ENCODE data around the gene SEMA3F.

SEMA3F gene

DNA sequence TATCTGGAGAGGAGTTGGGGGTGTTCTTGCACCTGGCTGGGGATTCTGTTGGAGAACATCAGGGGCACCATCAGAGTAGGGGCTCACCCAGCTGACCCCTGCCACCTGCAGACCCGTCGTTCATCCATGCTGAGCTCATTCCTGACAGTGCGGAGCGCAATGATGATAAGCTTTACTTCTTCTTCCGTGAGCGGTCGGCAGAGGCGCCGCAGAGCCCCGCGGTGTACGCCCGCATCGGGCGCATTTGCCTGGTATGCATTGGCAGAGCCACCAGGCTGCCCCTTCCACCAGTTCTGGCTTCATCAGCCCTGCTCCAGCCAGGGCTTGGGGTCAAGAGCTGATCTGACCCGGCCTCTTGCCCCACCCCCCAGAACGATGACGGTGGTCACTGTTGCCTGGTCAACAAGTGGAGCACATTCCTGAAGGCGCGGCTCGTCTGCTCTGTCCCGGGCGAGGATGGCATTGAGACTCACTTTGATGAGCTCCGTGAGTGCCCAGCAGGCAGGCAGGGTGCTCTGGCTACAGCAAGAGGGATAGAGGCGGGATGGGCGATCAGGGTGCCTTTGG, 27.5 kb downstream of the SEMA3F start:
- TF ChIP-seq, protein P1, sequence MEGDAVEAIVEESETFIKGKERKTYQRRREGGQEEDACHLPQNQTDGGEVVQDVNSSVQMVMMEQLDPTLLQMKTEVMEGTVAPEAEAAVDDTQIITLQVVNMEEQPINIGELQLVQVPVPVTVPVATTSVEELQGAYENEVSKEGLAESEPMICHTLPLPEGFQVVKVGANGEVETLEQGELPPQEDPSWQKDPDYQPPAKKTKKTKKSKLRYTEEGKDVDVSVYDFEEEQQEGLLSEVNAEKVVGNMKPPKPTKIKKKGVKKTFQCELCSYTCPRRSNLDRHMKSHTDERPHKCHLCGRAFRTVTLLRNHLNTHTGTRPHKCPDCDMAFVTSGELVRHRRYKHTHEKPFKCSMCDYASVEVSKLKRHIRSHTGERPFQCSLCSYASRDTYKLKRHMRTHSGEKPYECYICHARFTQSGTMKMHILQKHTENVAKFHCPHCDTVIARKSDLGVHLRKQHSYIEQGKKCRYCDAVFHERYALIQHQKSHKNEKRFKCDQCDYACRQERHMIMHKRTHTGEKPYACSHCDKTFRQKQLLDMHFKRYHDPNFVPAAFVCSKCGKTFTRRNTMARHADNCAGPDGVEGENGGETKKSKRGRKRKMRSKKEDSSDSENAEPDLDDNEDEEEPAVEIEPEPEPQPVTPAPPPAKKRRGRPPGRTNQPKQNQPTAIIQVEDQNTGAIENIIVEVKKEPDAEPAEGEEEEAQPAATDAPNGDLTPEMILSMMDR (IDR thresholded peaks at IDR 0.05): no peak
- H3K4me3 ChIP-seq (ENCODE audit: low read depth in 1 of 2, low read length in 1 of 2): no peak overlapping the region
- H3K27me3 ChIP-seq: no peaks in the 10 kb centered on the region

DNA sequence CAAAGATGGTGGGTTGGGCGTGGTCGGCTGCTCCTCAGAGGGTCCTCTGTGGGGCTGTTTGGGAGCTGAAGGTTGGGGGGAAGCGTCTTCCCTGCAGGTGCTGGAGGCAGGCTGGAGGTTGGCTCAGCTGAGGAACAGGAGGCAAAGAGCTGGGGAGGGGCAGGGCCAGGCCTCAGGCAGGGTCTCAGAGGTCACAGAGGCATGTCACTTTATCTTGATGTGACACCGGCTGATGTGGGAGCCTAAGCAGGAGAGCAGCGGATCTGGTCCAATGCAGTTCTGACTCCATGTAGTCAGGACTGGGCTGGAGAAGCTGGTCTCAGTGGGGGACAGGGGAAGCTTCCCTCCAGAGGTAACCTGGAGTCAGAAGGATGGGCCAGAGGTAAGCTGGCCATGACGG, 28.6 kb downstream of the SEMA3F start:
- Histone ChIP-seq H3K4me3 (ENCODE audit: low read depth in 1 of 2, low read length in 1 of 2) (no peak overlapping the region), H3K27ac (no peak overlapping the region), H3K27me3 (no peaks in the 10 kb centered on the region), H3K36me3 (no peaks in the 10 kb centered on the region), H3K4me1 (ENCODE audit: control insufficient read depth in 1 of 2, insufficient read depth in 1 of 2, low read depth in 1 of 2, low read length in 1 of 2) (no peaks in the 10 kb centered on the region), H3K9me3 (no peaks in the 10 kb centered on the region)
- TF ChIP-seq, protein P1 (IDR thresholded peaks at IDR 0.05): no peak

More for the DNA sequence above, 27.5 kb downstream of the SEMA3F start:
- no peaks in the 10 kb centered on the region for H3K36me3 ChIP-seq
- H3K4me1 ChIP-seq (ENCODE audit: control insufficient read depth in 1 of 2, insufficient read depth in 1 of 2, low read depth in 1 of 2, low read length in 1 of 2): no peaks in the 10 kb centered on the region
- no peaks in the 10 kb centered on the region for H3K9me3 ChIP-seq
- H3K27ac ChIP-seq: no peak overlapping the region

DNA sequence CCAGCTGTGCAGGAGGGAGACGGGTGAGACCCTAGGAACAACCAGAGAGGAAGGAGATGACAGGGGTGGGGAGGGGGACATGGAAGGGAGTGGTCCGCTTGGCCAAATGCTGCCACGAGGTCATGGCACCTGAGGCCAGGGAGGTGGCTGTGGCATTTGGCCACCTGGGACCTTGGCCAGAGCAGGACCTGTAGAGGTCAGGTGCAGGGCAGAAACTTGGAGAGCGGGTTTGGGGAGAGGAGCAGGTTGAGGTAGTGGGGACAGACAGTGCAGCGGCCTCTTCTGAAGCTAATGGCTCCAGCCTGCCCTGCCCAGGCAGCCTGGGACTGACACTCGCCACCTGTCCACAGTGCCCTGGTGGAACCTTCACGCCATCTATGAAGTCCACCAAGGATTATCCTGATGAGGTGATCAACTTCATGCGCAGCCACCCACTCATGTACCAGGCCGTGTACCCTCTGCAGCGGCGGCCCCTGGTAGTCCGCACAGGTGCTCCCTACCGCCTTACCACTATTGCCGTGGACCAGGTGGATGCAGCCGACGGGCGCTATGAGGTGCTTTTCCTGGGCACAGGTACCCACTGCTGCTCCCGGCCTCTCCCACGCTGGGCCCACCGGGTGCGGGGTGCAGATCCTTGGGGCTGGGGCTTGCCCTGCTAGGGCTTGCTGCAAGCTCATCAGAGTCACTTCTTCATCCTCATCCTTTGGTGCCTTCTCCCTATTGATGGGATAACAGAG, 29.3 kb downstream of the SEMA3F start:
- H3K36me3 ChIP-seq: no peaks in the 10 kb centered on the region
- no peaks in the 10 kb centered on the region for H3K9me3 ChIP-seq
- no peak overlapping the region for H3K27ac ChIP-seq
- no peaks in the 10 kb centered on the region for H3K27me3 ChIP-seq
- H3K4me1 ChIP-seq (ENCODE audit: control insufficient read depth in 1 of 2, insufficient read depth in 1 of 2, low read depth in 1 of 2, low read length in 1 of 2): no peaks in the 10 kb centered on the region
- TF ChIP-seq, protein P1 (IDR thresholded peaks at IDR 0.05): no peak
- H3K4me3 ChIP-seq (ENCODE audit: low read depth in 1 of 2, low read length in 1 of 2): no peak overlapping the region

DNA sequence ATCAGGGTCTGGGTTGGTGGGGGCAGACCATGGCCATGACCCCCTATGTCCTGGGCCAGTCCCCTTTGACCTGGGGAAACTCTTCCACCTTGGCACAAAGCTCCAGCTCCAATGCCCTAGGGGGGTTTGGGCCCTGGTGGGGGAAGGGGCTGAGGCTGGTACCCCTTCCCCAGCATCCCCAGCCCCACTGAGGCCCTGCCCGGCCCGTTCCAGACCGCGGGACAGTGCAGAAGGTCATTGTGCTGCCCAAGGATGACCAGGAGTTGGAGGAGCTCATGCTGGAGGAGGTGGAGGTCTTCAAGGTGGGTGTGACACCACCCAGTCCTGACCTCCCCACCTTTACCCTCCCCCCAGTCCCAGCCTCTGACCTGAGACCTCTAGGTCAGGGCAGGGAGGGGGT, 30.1 kb downstream of the SEMA3F start:
- Histone ChIP-seq H3K9me3 (no peaks in the 10 kb centered on the region), H3K27me3 (no peaks in the 10 kb centered on the region), H3K4me1 (ENCODE audit: control insufficient read depth in 1 of 2, insufficient read depth in 1 of 2, low read depth in 1 of 2, low read length in 1 of 2) (no peaks in the 10 kb centered on the region), H3K27ac (no peak overlapping the region), H3K36me3 (no peaks in the 10 kb centered on the region), H3K4me3 (ENCODE audit: low read depth in 1 of 2, low read length in 1 of 2) (no peak overlapping the region)
- TF ChIP-seq, protein P1 (IDR thresholded peaks at IDR 0.05): no peak

DNA sequence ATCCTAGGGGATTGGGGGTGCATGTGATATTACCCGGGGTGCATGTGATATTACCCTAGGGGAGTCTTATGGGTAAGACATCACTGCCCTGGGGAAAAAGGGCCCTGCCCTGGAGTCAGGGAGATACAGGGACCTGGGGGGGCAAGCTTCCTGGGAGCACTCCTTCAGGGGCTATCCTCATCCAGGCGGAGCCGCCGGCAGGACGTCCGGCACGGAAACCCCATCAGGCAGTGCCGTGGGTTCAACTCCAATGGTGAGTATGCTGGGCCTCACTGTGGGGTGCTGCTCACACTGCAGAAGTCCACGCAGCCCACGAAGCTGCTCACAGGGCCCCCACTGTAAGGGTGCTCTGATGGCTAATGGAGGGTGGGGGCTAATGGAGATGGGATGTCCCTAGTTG, 31.0 kb downstream of the SEMA3F start:
- no peaks in the 10 kb centered on the region for H3K4me1 ChIP-seq (ENCODE audit: control insufficient read depth in 1 of 2, insufficient read depth in 1 of 2, low read depth in 1 of 2, low read length in 1 of 2)
- TF ChIP-seq, protein P1 (IDR thresholded peaks at IDR 0.05): no peak
- H3K9me3 ChIP-seq: no peaks in the 10 kb centered on the region
- no peaks in the 10 kb centered on the region for H3K27me3 ChIP-seq
- no peak overlapping the region for H3K4me3 ChIP-seq (ENCODE audit: low read depth in 1 of 2, low read length in 1 of 2)
- H3K27ac ChIP-seq: no peak overlapping the region
- H3K36me3 ChIP-seq: no peaks in the 10 kb centered on the region
